Osteocyte (in vitro differentiated cells): ENCODE results near the gene SCN2B. TPM values are rescaled to one million over a fixed set of nuclear protein-coding genes. Genes with fewer than 3 reads are reported as not detected.
"Not testable (repeated sequence)": the region's sequence is repeated elsewhere in the genome, so short reads cannot be mapped to it uniquely, and the experiment has no call there.

Source experiments
- DNase-seq: peaks from one replicate; pipeline ENCODE4 v3.0.0; 2021; ENCODE audit warnings: mixed read lengths; ENCODE audit not compliant: unreplicated experiment; ENCODE audit errors: extremely low spot score
- H3K27ac Mint-ChIP-seq: one replicate; pipeline ENCODE4 v1.8.0; 2021; ENCODE audit warnings: mild to moderate bottlenecking, mixed read lengths; ENCODE audit not compliant: unreplicated experiment
- H3K27me3 Mint-ChIP-seq: one replicate; pipeline ENCODE4 v1.8.0; 2021; ENCODE audit warnings: mixed read lengths; ENCODE audit not compliant: unreplicated experiment
- H3K36me3 Mint-ChIP-seq: one replicate; pipeline ENCODE4 v1.8.0; 2021; ENCODE audit warnings: mixed read lengths; ENCODE audit not compliant: unreplicated experiment
- H3K4me1 Mint-ChIP-seq: one replicate; pipeline ENCODE4 v1.8.0; 2021; ENCODE audit warnings: mixed read lengths; ENCODE audit not compliant: unreplicated experiment
- H3K4me3 Mint-ChIP-seq: one replicate; pipeline ENCODE4 v1.8.0; 2021; ENCODE audit warnings: mild to moderate bottlenecking, moderate library complexity, mixed read lengths; ENCODE audit not compliant: unreplicated experiment
- H3K9me3 Mint-ChIP-seq: one replicate; pipeline ENCODE4 v1.8.0; 2021; ENCODE audit warnings: mixed read lengths; ENCODE audit not compliant: unreplicated experiment
- CTCF ChIP-seq: fragments of 200-600 bp; sonication (generic); IDR thresholded peaks from 2 replicates; pipeline ENCODE4 v1.5.0; 2021; ENCODE audit warnings: antibody characterized with exemption, mild to moderate bottlenecking, moderate library complexity
- total RNA-seq: library from RNA; stranded (reverse); gene quantifications from 2 replicates; pipeline ENCODE4 v1.2.1, GENCODE V29; 2021

Gene SCN2B
- total RNA-seq, 1 donor from 2014 or later, result not detected

- Mint-ChIP-seq H3K4me1 (peaks cover 6% of the 10 kb centered on the region), H3K27ac (no peak overlapping the region), H3K9me3 (no peaks in the 10 kb centered on the region), H3K36me3 (no peaks in the 10 kb centered on the region), H3K27me3 (peaks cover 8% of the 10 kb centered on the region), H3K4me3 (no peak overlapping the region)
- TF ChIP-seq CTCF, result no peak
- DNase-seq, result no peak
Observed at GRCh38 chr11:118193910-118194566, 17.6 kb upstream of the SCN2B start.

- H3K27me3 Mint-ChIP-seq, H3K27ac Mint-ChIP-seq, DNase-seq, H3K9me3 Mint-ChIP-seq, H3K4me1 Mint-ChIP-seq, H3K4me3 Mint-ChIP-seq, H3K36me3 Mint-ChIP-seq: not testable (repeated sequence)
Observed at GRCh38 chr11:118192817-118193216, 16.4 kb upstream of the SCN2B start.

- H3K36me3 Mint-ChIP-seq, H3K9me3 Mint-ChIP-seq, H3K27ac Mint-ChIP-seq, H3K27me3 Mint-ChIP-seq, DNase-seq, H3K4me3 Mint-ChIP-seq, H3K4me1 Mint-ChIP-seq: not testable (repeated sequence)
Observed at GRCh38 chr11:118190942-118191506, 14.6 kb upstream of the SCN2B start.

- no peak for TF ChIP-seq CTCF
- Mint-ChIP-seq H3K27ac (no peak overlapping the region), H3K4me3 (no peak overlapping the region), H3K27me3 (peaks cover 15% of the 10 kb centered on the region), H3K4me1 (no peaks in the 10 kb centered on the region), H3K36me3 (no peaks in the 10 kb centered on the region), H3K9me3 (no peaks in the 10 kb centered on the region)
- no peak for DNase-seq
Observed at GRCh38 chr11:118186346-118187107, 10.1 kb upstream of the SCN2B start.

GRCh38 chr11:118184784-118185579 is 8.5 kb upstream of the SCN2B start:
- peaks cover 15% of the 10 kb centered on the region for H3K27me3 Mint-ChIP-seq
- peaks cover 1% of the 10 kb centered on the region for H3K4me1 Mint-ChIP-seq
- H3K36me3 Mint-ChIP-seq, result no peaks in the 10 kb centered on the region
- TF ChIP-seq CTCF, result no peak
- H3K9me3 Mint-ChIP-seq, result no peaks in the 10 kb centered on the region
- H3K27ac Mint-ChIP-seq, result no peak overlapping the region
- no peak for DNase-seq
- H3K4me3 Mint-ChIP-seq, result no peak overlapping the region

- H3K27me3 Mint-ChIP-seq, result peaks cover 17% of the 10 kb centered on the region
- H3K4me1 Mint-ChIP-seq, H3K4me3 Mint-ChIP-seq, H3K9me3 Mint-ChIP-seq, H3K36me3 Mint-ChIP-seq, H3K27ac Mint-ChIP-seq, DNase-seq: not testable (repeated sequence)
Observed at GRCh38 chr11:118183691-118184090, 7.3 kb upstream of the SCN2B start.
